Amygdala (tissue), 56 donors: Measurements from ENCODE around the gene GRIN1.

Experiments used
- DNase-seq, 56 donors: peaks; one replicate each; lab custom pipeline; 2025; lab: John Stamatoyannopoulos, UW

The GRIN1 gene

DNA sequence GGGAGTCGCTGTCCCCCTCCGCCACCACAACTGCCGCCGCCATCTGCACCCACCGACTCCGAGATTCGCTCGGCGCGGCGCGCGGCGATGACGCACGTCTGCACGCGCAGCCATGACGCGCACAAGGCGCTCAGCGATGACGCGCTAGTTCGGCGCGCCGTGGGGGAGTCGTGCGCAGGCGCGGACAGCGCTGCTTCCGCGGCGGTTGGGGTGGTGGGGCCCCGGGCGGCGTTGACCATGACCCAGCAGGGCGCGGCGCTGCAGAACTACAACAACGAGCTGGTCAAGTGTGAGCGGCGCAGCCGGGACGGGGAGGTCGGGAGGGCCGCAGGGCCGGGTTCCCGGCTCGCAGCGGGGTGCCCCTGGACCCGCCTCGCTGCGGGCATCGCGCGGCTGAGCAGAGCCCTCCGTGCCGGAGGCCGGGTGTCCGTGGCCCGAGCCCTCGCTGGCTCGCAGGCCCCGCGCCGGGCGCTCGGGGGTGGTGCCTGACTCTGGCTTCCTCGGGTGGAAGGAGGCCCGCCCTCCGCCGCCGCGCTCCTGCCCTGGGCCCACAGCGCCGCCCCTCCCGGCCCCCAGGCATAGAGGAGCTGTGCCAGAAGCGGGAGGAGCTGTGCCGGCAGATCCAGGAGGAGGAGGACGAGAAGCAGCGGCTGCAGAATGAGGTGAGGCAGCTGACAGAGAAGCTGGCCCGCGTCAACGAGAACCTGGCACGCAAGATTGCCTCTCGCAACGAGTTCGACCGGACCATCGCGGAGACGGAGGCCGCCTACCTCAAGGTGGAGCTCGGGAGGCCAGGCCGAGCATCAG is 49.7 kb downstream of the GRIN1 start, which contains the start of the genes ANAPC2 and SSNA1:
Gene ANAPC2, minus strand, starts transcription at position 71 of the 807 bp plus-strand sequence. Its CDS starts 28 bp downstream, at position 43.
Gene SSNA1, plus strand, starts transcription at position 187 of the 807 bp plus-strand sequence. Its CDS starts 51 bp downstream, at position 238.
- peak; percentile 50 to 96 (median 88) for DNase-seq

DNA sequence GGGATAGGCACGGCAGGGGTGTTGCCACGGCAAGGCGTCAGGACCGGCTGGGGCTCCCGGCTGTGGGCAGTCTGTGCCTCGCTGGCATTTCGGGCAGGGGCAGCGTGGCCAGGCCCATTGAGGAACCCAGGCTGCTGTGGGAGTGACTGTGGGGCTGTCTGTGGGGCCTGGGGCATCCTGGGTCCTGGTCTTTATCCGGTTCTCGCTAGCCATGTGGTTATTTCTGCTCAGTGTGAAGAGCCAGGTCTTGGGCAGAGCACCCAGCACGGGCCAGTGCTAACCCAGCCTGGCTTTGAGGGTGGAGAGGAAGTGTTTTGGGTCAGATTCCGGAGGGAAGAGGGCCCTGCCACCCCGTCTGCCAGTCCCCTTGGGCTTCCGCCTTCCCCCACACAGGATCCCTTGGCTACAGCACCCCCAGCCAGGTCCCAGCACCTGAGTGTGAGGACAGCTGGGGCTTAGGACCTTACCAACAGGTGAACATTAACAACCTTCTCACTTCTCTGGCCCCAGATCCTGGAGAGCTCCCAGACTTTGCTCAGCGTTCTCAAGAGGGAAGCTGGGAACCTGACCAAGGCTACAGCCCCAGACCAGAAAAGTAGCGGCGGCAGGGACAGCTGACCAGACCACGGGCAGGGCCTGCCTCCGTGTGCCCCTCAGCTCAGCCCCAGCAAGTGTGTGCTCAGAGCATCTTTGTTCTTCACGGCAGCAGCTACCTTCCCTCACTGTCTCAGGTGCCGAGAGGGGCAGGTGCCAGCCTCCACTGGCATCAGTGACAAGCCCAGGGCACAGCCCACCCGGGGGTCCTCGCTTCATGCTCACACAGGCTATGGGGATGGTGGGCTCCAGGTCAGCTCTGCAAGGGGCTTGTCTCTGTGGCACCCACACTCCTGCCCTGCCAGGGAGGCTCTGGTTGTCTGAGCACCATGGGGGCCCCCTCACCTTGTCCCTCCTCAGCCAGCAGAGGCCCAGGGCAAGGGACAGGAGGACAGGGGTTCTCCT is 50.6 kb downstream of the GRIN1 start:
- no peak for DNase-seq

DNA sequence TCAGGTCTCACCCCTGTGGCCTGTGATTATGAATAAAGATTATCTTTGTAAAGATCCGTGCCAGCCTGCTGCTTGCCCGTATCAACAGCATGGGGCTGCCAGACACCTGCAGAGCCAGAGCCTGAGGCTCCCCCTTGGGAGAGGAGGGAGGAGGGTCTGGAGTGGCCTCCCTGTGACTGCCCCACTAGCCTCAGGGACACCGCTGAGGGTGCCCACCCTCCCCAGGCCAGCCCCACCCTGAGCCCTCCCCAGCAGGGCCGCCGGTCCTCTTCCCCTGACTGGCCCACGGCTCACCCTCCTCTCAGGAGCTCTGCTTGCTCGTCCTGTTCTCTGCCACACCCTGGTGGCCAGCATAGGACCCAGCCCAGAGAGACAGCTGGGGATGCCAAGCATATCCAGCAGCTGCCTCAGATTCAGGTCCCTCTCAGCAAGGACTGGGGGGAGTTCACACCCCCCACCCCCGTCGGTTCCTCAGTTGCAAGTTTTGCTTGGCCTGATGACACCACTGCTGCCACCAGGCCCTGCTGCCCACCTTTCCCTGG is 51.4 kb downstream of the GRIN1 start:
- no peak for DNase-seq

DNA sequence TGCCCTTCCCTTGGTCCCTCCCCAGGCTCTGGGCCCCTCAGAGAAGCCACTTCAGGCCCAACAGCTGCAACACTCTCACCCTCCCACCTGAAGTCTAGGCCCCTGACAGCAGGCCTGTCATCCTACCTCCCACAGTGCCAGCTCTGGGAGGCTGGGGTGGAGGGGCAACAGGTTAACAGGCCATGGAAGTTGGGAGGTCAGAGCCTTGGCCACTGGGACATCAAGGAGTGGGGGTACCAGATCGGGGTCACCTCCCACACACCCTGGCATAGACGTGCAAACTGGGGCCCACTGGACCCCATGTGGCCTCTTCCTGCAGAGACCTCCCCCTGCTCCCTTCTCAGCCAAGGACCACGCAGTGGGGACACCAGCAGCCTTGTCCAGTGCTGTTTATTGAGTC is 52.3 kb downstream of the GRIN1 start:
- no peak for DNase-seq

DNA sequence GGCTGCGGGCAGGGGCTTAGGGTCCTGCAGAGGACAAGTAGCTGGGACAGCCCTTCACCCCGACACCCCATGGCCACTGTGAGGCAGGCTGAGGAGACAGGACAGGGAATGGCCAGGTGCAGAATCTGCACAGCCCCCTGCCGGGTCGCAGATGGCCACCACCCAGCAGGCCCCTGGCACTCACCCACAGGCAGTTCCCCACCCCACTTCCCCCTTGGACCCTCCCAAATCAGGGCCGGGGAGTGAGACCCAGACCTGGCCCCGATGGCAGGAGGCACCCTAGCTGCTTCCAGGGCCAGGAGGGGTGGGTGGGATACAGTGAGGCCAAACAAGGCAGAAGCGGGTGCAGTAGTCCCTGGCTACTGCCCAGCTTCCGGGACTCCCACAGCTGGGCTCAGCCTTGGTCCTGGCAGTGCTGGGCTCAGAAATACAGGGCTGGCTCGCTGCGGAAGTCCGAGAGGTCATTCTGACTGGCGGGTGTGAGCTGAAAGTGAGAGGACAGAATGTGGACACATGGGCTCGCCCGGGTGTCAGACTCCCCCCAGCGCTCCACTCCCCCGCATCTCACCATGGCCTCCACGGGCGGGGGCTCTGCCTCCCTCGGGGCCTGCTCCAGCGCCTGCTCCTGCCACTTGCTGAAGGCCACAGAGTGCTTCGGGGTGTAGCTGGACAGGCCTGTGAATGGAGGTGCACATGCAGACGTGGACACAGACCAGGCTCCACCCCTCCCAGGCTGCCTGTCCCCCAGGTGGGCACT is 52.9 kb downstream of the GRIN1 start:
- DNase-seq = peak in 48 of 56 donors; percentile 19 to 89 (median 66)

DNA sequence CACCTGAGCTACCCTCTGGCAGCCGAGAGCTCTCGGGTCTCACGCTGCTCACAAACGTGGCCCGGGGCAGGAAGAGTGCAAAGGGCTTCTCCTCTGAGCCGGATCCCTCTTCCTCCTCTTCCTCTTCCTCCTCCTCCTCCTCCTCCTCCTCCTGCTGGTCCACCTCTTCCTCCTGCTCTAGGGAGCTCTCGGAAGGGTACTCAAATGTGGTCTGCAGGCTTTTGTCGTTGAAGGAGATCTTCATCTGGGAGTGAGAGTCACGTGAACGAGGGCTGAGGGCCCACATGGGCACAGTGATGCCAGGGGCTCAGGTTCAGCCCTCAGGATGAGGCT is 53.5 kb downstream of the GRIN1 start:
- DNase-seq = no peak

DNA sequence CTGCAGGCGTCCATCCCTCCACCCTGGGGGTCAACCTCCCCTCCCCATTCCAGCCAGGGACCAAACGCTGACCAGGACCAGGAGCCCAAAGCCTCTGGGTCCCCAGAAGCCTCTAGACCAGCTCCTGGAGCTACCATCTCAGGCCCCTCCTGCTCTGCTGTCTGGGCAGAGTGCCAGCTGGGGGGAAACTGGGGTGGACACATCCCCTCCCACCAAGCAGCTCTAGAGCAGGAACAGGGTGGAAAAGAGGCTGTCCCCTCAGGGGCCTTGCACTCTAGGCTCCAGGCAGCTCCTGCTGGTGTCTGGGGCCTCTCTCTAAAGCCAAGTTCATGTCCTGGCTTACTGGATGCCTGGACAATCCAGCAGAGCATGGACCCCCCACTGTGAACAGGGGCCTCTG is 53.9 kb downstream of the GRIN1 start:
- DNase-seq = no peak

DNA sequence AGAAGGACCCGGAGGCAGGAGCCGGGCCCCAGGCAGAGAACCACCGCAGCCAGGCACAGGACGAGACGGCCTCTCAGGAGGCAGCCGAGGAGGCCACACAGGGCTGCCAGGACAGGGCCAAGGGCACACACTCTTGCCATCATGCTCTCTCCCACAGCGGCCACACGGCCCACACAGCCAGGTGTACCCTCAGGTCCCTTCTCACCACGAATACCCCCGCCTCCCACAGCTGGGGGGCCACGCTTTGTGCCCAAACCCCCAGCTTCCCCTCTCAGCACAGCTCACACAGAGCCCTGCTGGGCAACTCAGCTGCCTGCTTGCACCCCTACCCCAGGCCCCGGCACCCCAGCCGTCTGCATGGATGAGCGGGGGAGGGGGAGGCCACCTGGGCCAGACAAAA is 54.8 kb downstream of the GRIN1 start:
- DNase-seq = no peak

DNA sequence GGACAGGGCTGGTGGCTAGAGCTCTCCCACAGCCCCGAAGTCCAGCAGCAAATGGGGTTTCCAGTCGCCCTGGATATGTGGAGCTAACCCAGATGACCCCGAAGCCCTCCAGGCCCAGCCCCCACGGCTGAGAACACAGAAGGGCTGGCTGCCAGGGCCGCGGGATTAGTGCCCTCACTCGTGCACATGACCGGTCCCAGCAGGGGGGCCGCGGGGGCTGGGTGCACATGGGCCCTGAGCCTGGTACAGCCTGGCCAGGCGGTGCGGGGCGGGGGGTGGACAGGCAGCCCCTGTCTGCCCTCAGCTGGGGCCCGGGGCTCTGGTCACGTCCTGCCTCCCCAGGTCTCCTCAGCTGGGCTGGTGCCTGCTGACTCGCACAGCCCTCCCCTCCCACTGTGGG is 55.4 kb downstream of the GRIN1 start:
- DNase-seq = peak in 55 of 56 donors; percentile 45 to 97 (median 87)

DNA sequence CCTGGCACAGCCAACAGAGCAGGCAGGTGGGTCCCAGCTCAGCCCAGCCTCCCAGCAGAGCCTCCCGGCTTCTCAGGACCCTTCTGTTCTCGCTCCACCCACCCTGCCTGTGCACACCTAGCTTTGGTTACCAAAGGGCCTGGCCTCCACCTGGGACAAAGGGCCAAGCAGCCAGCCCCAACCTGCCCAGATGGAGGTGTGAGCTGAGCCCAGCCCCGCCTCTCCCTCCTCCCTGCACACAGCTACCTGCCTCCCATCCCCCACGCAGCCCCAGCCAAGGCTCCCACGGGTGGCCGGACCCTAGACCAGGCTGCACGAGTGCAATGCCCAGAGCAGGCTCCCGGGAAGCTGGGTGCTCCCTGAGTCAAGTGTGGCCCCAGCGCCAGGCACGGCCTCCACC is 56.0 kb downstream of the GRIN1 start:
- no peak for DNase-seq

DNA sequence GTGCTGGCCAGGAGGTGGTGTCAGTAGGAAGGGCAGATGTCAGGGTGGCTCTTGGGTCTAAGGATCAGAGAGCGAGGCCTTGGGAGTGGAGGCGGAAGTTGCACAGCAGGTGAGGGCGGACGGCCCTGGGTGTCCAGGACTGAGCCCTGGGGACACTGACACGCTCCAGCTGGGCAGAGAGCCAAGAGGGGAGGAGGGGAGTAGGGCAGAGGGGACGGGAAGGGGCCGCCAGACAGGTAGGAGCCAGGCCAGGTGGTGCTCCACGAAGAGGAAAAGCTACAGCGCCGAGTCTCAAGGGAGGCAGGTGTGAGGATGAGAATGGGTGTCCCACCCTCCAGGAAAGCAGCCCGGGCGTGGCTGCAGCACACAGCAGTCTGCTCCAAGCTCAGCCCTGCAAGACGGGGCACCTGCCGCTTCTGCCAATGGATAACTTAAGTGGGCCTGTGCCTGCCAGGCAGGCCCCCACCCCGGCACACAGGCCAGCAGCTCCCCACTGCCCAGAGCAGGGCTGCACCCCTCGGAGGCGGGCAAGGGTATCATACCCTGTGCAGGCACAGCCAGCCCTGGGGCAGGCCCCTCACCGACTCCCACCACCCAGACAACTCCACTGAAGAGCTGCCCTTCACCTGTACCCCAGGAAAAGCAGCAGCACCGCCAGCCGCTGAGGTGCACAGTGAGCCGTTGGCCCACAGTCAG is 56.7 kb downstream of the GRIN1 start:
- peak in 2 of 56 donors; percentile 29 to 32 for DNase-seq

DNA sequence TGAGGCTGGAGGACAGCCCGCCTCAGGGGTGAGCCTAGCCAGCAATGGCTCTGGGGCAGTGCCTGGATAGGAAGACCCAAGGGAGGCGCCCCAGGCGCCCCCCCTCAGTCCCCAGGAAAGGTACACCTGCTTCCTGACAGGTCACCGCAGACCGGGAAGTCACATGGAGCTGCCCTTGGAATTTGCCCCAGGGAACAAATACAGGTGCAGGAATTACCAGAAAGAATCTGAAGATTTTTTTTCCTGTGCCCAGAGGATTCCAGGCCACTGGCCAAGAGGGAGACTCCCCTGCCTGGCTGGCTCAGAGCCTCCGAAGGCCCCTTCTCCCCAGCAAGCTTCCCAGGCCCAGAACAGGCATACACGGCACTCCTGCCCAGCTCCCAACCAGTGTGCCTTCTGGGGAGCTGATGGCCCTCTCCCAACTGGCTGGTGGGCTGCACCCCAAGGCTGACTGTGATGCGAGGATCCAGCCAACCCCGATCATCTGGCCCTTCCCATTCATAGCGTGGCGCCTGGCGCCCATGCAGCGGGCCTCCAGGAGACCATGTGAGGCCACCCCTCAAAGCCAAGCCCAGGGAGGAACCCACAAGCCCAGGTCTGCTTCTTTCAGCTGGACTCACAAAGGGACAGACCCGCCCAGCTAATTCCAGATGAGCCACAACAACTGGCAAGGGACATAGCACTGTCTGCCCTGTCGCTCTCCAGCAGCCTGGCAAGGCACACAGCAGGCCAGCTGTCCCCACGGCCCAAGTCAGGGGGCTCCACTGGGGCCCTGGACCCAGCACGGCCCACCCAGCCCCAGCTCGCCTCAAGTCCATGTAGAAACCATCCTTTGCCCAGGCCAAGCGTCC is 59.3 kb downstream of the GRIN1 start:
- DNase-seq = peak in 7 of 56 donors; percentile 9 to 57 (median 27)

DNA sequence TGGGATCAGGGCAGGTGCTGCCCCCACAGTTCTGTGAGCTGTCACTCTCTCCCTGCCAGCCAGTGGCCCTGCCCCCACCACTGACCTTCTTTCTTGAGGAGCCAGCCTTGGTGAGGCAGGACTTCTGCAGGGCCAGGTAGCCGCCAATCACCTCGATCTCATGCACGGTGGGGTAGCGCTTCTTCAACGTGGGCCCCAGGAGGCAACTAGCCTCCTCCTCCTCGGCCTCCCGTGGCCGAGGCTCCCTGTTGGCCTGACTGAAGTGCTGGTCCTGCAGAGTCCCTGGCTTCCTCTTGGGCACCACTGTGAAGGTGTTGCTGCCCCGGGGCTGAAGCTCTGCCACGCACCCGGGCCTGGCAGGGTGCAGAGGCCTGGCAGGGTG is 59.9 kb downstream of the GRIN1 start:
- no peak for DNase-seq

DNA sequence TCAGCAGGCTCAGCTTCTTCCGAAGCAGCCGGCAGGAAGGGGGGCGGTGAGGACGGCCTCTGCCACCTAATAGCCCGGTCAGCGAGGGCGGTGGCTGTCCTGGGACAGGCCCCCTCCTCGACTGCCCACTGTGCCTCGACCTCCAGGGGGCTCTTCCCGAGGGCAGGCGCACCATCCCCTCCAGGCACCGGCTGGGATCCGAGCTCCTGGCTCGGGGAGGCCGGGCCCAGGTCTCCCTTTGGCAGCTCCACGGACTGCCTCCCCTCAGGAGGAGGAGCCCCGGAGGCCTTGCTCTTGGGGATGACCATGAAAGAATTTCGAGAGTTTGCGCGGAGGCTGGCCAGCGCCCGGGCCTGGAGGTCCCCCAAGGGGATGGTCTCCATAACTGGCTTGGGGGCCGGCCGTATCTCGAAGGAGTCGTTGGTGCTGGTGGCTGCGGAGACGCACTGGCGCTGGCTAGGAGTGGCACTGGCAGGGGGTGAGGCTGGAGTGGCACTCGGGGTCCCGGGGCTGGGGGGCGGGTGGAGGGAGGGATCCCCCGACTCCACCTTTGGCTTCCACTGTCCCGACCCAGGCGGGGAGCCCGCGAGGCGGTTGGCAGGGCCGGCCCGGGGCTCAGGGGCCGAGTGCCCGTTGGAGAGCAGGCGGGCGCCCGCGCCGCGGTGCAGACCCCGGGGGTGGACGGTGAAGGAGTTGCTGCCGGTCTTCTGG is 60.6 kb downstream of the GRIN1 start:
- no peak for DNase-seq

DNA sequence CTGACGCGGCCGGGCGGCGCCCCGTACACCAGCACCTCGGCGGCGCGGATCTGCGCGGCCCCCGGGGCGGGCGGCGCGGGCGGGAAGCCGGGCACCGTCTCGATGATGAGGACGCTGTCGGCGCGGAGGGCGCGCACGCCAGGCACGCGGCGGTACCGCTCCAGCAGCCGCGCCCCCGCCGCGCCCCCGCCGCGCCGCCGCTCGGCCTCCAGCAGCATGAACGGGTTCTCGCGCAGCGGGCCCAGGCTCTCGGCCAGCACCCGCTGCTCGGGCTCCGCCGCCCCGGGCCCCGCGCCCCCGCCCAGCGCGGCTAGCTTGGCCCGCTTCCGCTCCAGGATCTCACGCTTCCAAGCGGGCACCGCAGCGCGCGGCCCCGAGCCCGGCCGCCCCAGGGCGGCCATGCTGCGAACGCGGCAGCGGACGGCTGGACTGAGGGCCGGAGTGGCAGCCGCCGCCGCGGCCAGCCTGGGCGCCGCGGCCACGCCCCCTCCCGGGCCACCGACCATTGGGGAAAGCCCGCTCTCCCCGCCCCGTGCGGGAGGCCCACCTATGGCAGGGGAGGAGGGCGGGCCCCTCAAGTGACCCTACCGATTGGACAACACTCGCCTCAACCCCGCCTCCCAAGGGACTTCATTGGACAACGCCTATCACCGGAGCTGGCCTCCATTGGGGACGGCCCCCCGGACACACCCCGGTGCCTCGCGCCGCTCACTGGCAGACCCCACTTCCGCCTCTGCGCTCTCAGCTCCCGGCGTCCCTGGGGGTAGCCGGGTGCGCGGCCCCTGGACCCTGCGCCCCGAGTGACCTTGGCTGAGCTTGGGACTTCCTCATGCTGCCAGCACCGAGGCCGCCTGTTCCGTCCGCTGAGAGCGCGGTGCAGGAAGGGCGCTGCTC is 61.6 kb downstream of the GRIN1 start, which contains the start of gene TPRN:
Gene TPRN, minus strand, starts transcription at position 431 of the 894 bp plus-strand sequence. Its CDS starts 30 bp downstream, at position 401.
- peak; percentile 41 to 100 (median 98) for DNase-seq

DNA sequence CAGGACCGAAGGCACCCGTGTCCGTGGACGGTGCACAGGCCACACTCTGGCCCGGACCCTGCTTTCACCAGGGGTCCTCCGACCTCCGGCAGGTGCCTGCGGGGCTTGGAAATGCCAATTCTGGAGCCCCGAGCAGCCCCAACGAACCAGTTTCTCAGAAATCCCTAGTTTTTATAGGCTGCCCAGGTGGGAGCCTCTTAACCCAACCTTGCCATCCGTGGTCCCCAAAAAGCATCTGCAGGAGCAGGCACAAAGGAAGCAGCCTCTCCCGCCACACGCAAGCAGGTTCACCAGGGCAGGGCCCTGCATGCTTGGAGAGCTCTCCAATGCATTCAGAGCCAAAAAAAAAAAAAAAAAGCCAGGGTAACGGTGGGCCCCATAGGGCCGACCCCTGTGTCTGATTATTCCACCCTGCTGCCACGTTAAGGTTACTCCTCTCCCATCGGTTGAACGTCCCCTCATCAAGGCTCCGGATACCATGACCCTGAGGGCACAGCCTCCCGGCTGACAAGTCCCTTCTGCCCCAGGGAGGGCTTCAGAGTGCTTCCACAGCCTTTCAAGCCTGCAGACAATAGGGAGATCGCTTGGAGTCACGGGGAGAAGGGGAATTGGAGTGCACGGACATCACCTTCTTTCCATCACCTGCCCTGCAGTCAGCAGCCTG is 62.4 kb downstream of the GRIN1 start:
- no peak for DNase-seq
